ENCODE measurements around the gene USP13. TPM values are rescaled to one million over a fixed set of nuclear protein-coding genes. Genes with fewer than 3 reads are reported as not detected.

Gene USP13
- total RNA-seq, 2 donors from 2014 or later, result 6.6 to 14.0 TPM

- peaks cover 13 to 27% of the 10 kb centered on the region in 2 donors for H3K27me3 Mint-ChIP-seq
- ATAC-seq (no peak), DNase-seq (ENCODE audit: low spot score) (no peak)
- no peaks in the 10 kb centered on the region for H3K36me3 Mint-ChIP-seq
- no peaks in the 10 kb centered on the region for H3K9me3 Mint-ChIP-seq
- H3K27ac Mint-ChIP-seq, result no peak overlapping the region
- H3K4me1 Mint-ChIP-seq (ENCODE audit: low read depth in 2 of 2), result no peaks in the 10 kb centered on the region
- H3K4me3 Mint-ChIP-seq, result no peak overlapping the region
Measured at GRCh38 chr3:179791793-179792192, 139.0 kb downstream of the USP13 start.

GRCh38 chr3:179794355-179794754, 141.5 kb downstream of the USP13 start:
- Mint-ChIP-seq H3K36me3 (no peaks in the 10 kb centered on the region), H3K27ac (no peak overlapping the region), H3K4me3 (no peak overlapping the region), H3K9me3 (no peaks in the 10 kb centered on the region), H3K4me1 (ENCODE audit: low read depth in 2 of 2) (no peaks in the 10 kb centered on the region), H3K27me3 (peaks cover 16 to 27% of the 10 kb centered on the region in 2 donors)
- no peak for DNase-seq (ENCODE audit: low spot score)
- no peak for ATAC-seq

- no peaks in the 10 kb centered on the region for H3K36me3 Mint-ChIP-seq
- no peak overlapping the region for H3K4me3 Mint-ChIP-seq
- no peaks in the 10 kb centered on the region for H3K4me1 Mint-ChIP-seq (ENCODE audit: low read depth in 2 of 2)
- peaks cover 15 to 24% of the 10 kb centered on the region in 2 donors for H3K27me3 Mint-ChIP-seq
- ATAC-seq (no peak), DNase-seq (ENCODE audit: low spot score) (no peak)
- no peak overlapping the region for H3K27ac Mint-ChIP-seq
- H3K9me3 Mint-ChIP-seq, result no peaks in the 10 kb centered on the region
Measured at GRCh38 chr3:179796421-179796820, 143.6 kb downstream of the USP13 start.

GRCh38 chr3:179797192-179797591, 144.4 kb downstream of the USP13 start:
- DNase-seq (ENCODE audit: low spot score) (no peak), ATAC-seq (no peak)
- Mint-ChIP-seq H3K4me3 (no peak overlapping the region), H3K9me3 (no peaks in the 10 kb centered on the region), H3K36me3 (no peaks in the 10 kb centered on the region), H3K4me1 (ENCODE audit: low read depth in 2 of 2) (no peaks in the 10 kb centered on the region), H3K27me3 (peaks cover 7 to 17% of the 10 kb centered on the region in 2 donors), H3K27ac (no peak overlapping the region)

DNA sequence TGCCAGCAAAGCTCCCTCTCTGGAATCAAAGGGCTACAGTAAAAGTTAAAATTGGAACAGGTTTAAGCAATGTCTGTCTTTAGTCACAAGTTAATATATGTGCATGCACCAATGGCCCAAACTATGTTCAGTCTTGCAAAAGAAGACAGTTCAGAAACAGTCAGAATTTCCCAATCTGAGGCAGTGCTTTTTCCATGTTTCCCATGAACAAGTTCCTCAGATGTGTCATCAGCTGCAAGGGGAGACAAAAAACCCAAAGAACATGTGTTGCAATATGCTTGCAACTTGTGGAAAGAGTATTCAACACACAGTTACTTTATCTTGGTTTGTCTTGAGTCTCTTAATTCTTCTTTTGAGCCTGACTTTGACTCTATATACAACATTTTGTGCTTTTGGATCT, 148.4 kb downstream of the USP13 start:
- Mint-ChIP-seq H3K27me3 (peaks cover 9 to 11% of the 10 kb centered on the region in 2 donors), H3K9me3 (no peaks in the 10 kb centered on the region), H3K27ac (no peak overlapping the region), H3K4me3 (no peak overlapping the region), H3K4me1 (ENCODE audit: low read depth in 2 of 2) (no peaks in the 10 kb centered on the region), H3K36me3 (no peaks in the 10 kb centered on the region)
- no peak for ATAC-seq
- DNase-seq (ENCODE audit: low spot score), result no peak

- no peaks in the 10 kb centered on the region for H3K9me3 Mint-ChIP-seq
- no peak for ATAC-seq
Measured at GRCh38 chr3:179801856-179802255, 149.0 kb downstream of the USP13 start.

DNA sequence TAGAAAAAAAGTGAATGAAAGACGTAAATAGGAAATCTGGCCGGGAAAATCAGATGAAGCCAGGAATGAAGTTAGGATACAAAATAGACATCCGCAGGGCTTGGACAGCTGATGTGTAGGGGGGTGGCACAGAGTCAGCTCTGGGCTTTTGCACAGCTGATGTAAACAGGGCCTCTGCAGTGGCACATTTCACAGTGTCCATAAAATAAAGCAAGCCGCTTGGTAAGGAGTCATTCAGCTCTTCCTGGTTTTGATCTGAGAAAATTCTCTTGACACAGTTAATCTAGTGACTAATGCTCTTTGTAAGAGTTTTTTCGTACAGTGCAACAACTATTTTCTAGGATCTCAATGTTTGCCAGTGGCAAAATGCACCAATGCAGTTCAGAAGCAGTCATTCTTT, 153.3 kb downstream of the USP13 start:
- ATAC-seq, result no peak
- no peak for DNase-seq (ENCODE audit: low spot score)
- H3K27me3 Mint-ChIP-seq, result peaks cover 6 to 7% of the 10 kb centered on the region in 2 donors
- no peaks in the 10 kb centered on the region for H3K4me1 Mint-ChIP-seq (ENCODE audit: low read depth in 2 of 2)
- no peaks in the 10 kb centered on the region for H3K36me3 Mint-ChIP-seq
- no peaks in the 10 kb centered on the region for H3K9me3 Mint-ChIP-seq
- no peak overlapping the region for H3K4me3 Mint-ChIP-seq
- no peak overlapping the region for H3K27ac Mint-ChIP-seq

More at GRCh38 chr3:179801856-179802255, 149.0 kb downstream of the USP13 start:
- Mint-ChIP-seq H3K36me3 (no peaks in the 10 kb centered on the region), H3K27ac (no peak overlapping the region), H3K27me3 (peaks cover 6 to 9% of the 10 kb centered on the region in 2 donors), H3K4me3 (no peak overlapping the region), H3K4me1 (ENCODE audit: low read depth in 2 of 2) (no peaks in the 10 kb centered on the region)
- DNase-seq (ENCODE audit: low spot score), result no peak

DNA sequence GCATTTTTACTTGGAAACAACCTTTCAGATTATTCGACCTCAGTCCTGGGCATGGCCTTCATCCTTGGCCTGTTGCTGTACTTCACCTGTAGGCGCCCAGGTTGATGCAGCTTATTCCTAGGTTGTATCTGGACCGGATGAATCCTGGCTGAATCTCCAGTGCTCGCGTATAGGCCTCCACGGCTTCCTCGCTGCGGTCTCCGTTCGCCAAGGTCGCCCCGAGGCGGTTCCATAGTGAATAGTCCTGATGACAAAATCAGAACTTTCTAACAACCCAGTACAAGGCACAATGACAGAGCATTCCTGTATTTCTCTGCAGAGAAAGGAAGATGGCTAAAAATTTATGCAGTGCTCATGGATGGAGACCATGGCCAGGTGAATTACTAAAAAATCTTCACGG, 154.7 kb downstream of the USP13 start:
- no peak overlapping the region for H3K27ac Mint-ChIP-seq
- peaks cover 6 to 7% of the 10 kb centered on the region in 2 donors for H3K27me3 Mint-ChIP-seq
- H3K4me3 Mint-ChIP-seq, result no peak overlapping the region
- H3K9me3 Mint-ChIP-seq, result no peaks in the 10 kb centered on the region
- H3K4me1 Mint-ChIP-seq (ENCODE audit: low read depth in 2 of 2), result no peaks in the 10 kb centered on the region
- no peak for ATAC-seq
- H3K36me3 Mint-ChIP-seq, result no peaks in the 10 kb centered on the region
- DNase-seq (ENCODE audit: low spot score), result no peak

DNA sequence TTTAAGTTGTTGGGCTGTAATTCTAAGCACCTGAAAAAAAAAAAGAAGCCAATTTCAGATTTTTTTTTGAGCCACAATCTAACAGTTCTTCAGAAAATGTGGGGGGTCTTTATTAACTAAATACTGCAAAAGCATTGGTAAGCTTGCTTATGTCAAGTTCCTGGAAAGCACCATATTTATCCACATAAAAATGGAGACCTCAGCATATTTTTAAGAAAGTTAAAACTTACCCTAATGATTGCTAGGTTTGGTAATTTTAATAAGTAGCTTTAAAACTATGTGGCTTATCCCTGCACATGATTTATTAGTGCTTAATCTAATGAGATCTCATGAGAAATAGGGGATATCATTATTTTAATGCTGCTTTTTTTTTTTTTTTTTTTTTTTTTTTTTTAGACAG, 156.8 kb downstream of the USP13 start:
- ATAC-seq (no peak), DNase-seq (ENCODE audit: low spot score) (no peak)
- Mint-ChIP-seq H3K9me3 (no peaks in the 10 kb centered on the region), H3K4me1 (ENCODE audit: low read depth in 2 of 2) (no peaks in the 10 kb centered on the region), H3K27me3 (peaks cover 0 to 2% of the 10 kb centered on the region in 2 donors), H3K4me3 (no peak overlapping the region), H3K27ac (no peak overlapping the region), H3K36me3 (no peaks in the 10 kb centered on the region)

DNA sequence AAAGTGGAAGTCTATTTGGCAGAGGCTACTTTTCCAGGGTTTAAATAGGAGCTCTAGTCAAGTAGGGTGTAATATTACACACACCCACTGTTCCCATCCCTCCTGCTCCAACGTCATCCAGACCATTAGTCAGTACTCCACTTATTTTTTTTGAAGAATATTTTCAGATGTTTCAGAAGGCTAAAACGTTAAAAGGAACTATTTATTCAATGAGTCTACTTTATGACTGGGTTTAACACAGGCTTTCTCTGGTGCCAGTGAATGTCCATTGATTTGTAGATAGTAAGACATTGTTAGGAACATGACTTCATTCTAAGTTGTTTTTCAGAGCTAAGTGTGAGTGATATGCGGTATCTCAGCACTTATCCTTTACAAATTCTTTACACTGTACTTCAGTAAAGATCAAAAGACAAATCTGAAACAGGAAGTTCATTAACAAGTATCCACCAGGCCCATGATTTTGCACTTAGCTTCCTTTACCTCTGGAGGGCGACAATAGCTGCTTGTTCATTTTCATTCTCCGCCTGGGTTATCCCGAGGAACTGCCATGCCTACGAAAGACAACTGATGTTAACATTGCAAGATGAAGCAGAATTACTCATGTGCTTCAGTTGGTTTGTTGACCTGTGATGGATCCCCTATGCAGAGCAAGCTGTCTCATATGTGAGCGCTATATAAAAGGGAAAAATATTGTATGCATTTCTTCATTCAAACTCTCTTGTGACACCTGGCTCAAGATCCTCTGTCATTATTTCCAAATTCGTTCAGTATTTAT, 158.7 kb downstream of the USP13 start:
- DNase-seq (ENCODE audit: low spot score), result no peak
- no peaks in the 10 kb centered on the region for H3K4me1 Mint-ChIP-seq (ENCODE audit: low read depth in 2 of 2)
- H3K36me3 Mint-ChIP-seq, result no peaks in the 10 kb centered on the region
- ATAC-seq, result no peak
- no peak overlapping the region for H3K4me3 Mint-ChIP-seq
- H3K27ac Mint-ChIP-seq, result no peak overlapping the region
- no peaks in the 10 kb centered on the region for H3K9me3 Mint-ChIP-seq
- H3K27me3 Mint-ChIP-seq, result no peaks in the 10 kb centered on the region

- H3K4me3 Mint-ChIP-seq, result no peak overlapping the region
- no peak for ATAC-seq
- no peaks in the 10 kb centered on the region for H3K36me3 Mint-ChIP-seq
- no peak overlapping the region for H3K27ac Mint-ChIP-seq
- no peaks in the 10 kb centered on the region for H3K4me1 Mint-ChIP-seq (ENCODE audit: low read depth in 2 of 2)
- H3K9me3 Mint-ChIP-seq, result no peaks in the 10 kb centered on the region
- H3K27me3 Mint-ChIP-seq, result no peaks in the 10 kb centered on the region
- DNase-seq (ENCODE audit: low spot score), result no peak
Measured at GRCh38 chr3:179812096-179812382, 159.2 kb downstream of the USP13 start.

DNA sequence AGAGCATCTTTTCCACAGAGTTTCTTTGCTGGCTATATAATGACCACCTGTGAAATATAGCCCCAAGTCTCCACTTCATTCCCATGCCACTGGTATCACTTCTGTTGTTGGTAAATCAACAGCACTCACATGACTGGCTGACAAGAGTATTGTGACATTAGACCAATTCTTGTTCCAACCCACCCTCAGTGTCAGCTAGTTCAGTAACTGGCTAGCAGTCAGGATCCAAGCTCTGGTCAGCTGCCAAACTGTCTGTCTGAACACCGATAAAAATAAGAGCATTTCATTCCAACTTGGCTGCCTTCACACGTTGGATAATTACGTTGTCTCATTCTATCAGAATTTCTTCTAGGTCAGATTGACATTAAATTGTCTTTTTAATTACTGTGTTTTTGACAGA, 166.5 kb downstream of the USP13 start:
- H3K27ac Mint-ChIP-seq, result no peak overlapping the region
- DNase-seq (ENCODE audit: low spot score), result no peak

GRCh38 chr3:179822296-179822695, 169.5 kb downstream of the USP13 start:
- Mint-ChIP-seq H3K9me3 (no peaks in the 10 kb centered on the region), H3K4me1 (ENCODE audit: low read depth in 2 of 2) (no peaks in the 10 kb centered on the region), H3K27ac (no peak overlapping the region), H3K4me3 (no peak overlapping the region), H3K27me3 (peaks cover 12 to 14% of the 10 kb centered on the region in 2 donors), H3K36me3 (no peaks in the 10 kb centered on the region)
- no peak for DNase-seq (ENCODE audit: low spot score)
- no peak for ATAC-seq

More for the DNA sequence above, 166.5 kb downstream of the USP13 start:
- H3K4me1 Mint-ChIP-seq (ENCODE audit: low read depth in 2 of 2), result no peaks in the 10 kb centered on the region
- no peak for ATAC-seq
- H3K9me3 Mint-ChIP-seq, result no peaks in the 10 kb centered on the region
- H3K27me3 Mint-ChIP-seq, result peaks cover 7 to 12% of the 10 kb centered on the region in 2 donors
- no peaks in the 10 kb centered on the region for H3K36me3 Mint-ChIP-seq
- no peak overlapping the region for H3K4me3 Mint-ChIP-seq

GRCh38 chr3:179825527-179826246, 172.8 kb downstream of the USP13 start:
- no peak overlapping the region for H3K4me3 Mint-ChIP-seq
- H3K27ac Mint-ChIP-seq, result no peak overlapping the region
- H3K27me3 Mint-ChIP-seq, result peaks cover 7 to 15% of the 10 kb centered on the region in 2 donors
- H3K9me3 Mint-ChIP-seq, result no peaks in the 10 kb centered on the region
- H3K4me1 Mint-ChIP-seq (ENCODE audit: low read depth in 2 of 2), result no peaks in the 10 kb centered on the region
- ATAC-seq, result no peak
- no peaks in the 10 kb centered on the region for H3K36me3 Mint-ChIP-seq
- DNase-seq (ENCODE audit: low spot score), result no peak
